Rectal smooth muscle tissue (tissue), 1 donor: Measurements from ENCODE around the gene MAP3K14.
A peak's percentile ranks its signal among the peaks of the same experiment; 100 is the strongest.

Experiments
- H3K27ac ChIP-seq: one replicate; pipeline ENCODE4 v1.7.0; 2013; ENCODE audit warnings: low read depth, low read length, inconsistent platforms
- H3K27me3 ChIP-seq: one replicate; pipeline ENCODE4 v1.7.0; 2013; ENCODE audit warnings: low read length; ENCODE audit not compliant: control insufficient read depth, insufficient read depth
- H3K36me3 ChIP-seq: one replicate; pipeline ENCODE4 v1.7.0; 2013; ENCODE audit warnings: low read length; ENCODE audit not compliant: control insufficient read depth, insufficient read depth
- H3K4me1 ChIP-seq: one replicate; pipeline ENCODE4 v1.7.0; 2013; ENCODE audit warnings: low read length; ENCODE audit not compliant: control insufficient read depth, insufficient read depth
- H3K4me3 ChIP-seq: one replicate; pipeline ENCODE4 v1.7.0; 2013; ENCODE audit warnings: low read length
- H3K9ac ChIP-seq: one replicate; pipeline ENCODE4 v1.7.0; 2013; ENCODE audit warnings: low read length

MAP3K14 gene

DNA sequence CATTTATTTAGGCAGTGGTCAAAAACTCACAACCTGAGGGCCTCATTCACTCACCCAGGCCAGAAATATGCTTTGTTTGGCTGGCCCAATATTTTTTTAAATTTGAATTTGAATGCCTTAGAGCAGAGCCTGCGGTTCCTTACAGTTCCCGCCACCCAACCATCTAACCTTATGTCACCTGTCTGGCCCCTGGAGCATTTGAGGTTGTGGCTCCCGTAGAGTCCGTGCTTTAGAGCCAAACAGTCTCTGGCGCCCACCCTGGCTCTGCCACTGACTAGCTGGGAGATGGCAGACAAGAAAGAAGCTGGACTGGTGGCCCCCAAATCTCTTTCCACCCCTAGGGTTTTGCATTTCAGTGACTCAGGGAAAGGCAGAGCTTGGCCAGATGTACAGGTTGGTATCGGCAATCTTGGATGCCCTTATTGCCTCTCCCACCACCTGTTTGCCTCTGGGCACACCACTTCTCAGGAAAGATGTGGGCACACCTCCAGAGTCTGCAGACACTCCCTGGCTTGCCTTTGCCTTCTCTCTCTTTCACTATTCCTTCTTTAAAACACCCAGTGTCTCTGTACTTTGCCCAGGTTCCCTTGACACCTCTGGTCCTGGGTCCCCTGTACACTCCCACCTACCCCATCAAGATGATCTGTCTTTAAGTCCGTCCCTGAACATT is 1.9 kb upstream of the MAP3K14 start:
- no peaks in the 10 kb centered on the region for H3K27me3 ChIP-seq
- no peaks in the 10 kb centered on the region for H3K36me3 ChIP-seq
- H3K9ac ChIP-seq: no peak overlapping the region
- peaks cover 48% of the 10 kb centered on the region for H3K4me1 ChIP-seq
- peak overlapping the region; percentile 47 for H3K27ac ChIP-seq
- no peak overlapping the region for H3K4me3 ChIP-seq

DNA sequence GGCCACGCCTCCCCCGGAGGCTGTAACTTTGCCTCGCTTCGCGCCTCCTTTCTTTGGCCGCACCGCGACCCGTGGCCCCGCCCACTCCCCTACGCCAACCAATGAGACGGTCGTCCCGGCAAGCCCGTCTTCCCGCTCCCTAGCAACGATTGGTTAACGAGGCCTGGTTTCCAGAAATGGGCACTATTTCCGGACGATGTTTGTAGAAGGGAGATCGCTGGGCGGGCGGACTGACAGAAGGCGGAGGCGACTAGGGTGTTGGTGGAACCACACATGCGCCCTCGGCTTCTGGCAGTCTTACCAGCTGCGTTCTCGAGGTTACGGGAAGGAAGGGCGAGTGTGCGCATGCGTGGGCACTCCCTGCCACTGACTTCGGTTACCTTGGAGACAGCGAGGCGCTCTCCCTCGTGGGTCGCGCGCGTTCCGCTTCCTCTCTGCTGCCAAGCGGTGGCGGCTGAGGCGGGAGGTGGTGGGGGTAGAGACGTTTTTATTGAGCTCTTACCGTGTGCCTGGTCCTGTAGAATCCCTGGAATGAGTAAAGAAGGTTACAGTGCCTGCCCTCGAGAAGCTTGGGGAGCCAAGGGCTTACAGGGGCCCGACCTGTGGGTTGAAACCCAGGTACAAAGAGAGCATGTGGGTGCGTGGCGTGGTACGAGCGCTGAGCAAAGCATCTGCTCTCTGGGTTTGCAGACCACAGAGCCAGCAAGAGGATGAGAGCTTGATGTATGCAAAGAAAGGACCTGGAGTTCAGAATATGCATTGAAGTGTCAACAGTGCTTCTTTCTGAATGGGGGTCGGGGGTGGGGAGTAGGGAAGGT is 500 bp upstream of the MAP3K14 start:
- peak overlapping the region; percentile 71 for H3K4me3 ChIP-seq
- H3K9ac ChIP-seq: no peak overlapping the region
- no peaks in the 10 kb centered on the region for H3K27me3 ChIP-seq
- peaks cover 60% of the 10 kb centered on the region for H3K4me1 ChIP-seq
- peak overlapping the region; percentile 96 for H3K27ac ChIP-seq
- no peaks in the 10 kb centered on the region for H3K36me3 ChIP-seq

DNA sequence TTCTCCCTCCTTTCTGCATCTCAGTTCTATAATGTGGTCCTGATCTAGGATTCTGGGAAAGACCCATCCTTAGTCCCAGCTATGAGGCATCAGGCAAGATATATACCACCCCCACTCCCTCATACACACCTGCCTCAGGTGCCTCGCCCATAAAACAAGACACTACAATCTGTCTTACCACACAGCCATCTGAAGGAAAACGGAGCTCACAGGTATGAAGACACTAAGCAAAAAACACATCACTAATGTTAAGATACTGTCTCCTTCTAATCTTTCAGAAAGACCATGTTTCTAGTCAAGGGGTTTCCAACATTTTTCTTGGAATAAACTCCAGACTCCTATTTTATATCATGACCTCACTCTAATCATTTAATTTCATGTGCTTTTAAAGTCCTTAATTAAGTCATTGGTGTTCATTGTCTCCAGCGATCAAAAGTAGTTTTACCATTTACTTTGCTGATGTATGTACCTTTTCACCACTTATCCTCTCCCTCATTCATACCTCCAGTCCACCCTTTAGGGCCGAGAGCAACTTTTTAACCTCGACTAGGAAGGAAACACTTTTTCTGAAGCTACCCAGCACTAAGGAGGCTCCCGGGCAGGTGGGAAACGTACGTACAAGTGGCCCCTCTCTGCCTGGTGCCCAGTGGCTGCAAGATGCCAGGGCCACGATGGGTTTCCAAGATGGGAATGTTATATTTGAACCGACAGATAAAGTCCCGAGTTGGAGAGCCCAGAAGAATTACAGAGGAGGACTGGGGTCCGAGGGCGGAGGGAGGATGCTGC is 979 bp downstream of the MAP3K14 start:
- peaks cover 67% of the 10 kb centered on the region for H3K4me1 ChIP-seq
- peak overlapping the region; percentile 81 for H3K9ac ChIP-seq

DNA sequence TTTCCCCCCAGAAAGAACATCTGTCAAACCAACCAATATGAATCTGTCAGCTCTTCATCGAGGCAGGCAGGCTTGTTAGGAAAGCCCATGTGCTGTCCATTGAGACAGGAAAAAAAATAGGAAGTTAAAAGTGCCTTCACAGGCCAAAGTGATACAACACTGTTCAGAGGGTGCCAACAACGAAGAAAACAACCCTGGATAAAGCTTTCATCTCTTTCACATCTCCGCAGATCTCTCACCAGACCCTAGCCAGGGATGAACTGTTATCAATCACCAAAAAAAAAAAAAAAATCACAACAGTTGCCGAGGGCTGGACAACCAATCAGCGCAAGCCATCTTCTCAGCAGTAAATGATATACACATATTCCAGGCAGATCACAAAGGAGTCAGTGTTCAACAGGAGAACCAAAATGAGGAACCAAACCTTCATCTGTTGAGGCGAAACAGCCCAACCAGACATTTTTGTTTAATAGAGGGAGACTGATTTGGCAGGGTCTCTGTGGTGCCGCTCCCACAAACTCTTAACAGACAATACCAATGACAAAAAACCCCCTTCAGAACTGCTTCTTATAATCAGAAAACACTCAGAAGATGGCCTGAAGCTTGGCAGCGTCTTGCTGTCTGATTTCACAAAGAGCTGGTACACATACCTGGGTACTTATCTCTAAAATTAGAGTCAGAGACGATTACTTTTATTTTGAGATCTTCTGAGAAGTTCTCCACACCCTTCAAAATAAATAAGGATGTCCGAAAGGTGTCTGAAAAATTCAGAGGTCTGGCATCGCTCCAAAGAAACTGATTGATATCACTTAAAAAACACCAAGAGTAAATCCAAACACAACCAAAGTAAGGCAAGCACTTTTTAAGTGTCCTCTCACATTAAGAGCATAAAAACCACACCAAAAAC is 1.8 kb downstream of the MAP3K14 start:
- Histone ChIP-seq H3K4me3 (peak overlapping the region; percentile 90), H3K4me1 (peaks cover 68% of the 10 kb centered on the region), H3K27ac (peak overlapping the region; percentile 96)

More for the DNA sequence above, 979 bp downstream of the MAP3K14 start:
- peak overlapping the region; percentile 96 for H3K27ac ChIP-seq
- H3K36me3 ChIP-seq: peaks cover 2% of the 10 kb centered on the region
- H3K4me3 ChIP-seq: peak overlapping the region; percentile 90
- no peaks in the 10 kb centered on the region for H3K27me3 ChIP-seq

DNA sequence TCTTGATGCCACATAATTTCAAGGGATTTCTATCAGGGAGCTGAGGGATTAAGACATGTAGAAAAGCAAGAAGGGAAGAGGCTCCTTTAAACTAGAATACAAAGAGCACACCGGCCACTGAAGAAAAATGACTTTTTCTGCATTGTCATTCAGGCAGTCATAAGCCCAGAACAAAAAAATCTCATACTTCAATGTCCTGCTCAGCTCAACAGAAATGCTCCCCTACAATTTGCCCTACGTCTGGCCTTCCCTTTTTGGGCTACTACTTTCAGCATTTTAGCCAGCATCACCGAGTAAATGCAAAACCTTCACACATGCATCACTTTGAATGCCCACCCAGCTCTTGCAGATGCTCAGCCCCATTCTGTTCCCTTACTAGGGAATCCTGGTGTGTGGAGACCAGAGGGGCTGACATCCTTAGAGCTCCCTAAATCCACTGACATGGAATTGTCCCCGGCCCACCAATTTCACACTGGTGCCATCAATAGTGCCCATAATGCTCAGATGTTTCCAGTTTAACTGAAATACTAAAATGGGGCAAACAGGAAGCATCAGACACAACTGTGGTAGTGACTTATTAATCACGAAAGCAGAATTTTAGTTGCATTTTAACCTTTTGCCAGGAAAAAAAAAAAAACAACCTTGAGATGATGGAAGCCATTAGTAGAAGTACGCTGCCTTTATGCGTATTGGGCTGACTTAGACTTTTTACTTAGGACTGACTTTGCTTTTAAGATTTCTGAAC is 2.7 kb downstream of the MAP3K14 start:
- Histone ChIP-seq H3K27me3 (no peaks in the 10 kb centered on the region), H3K36me3 (peaks cover 2% of the 10 kb centered on the region), H3K9ac (peak overlapping the region; percentile 13), H3K4me1 (peaks cover 64% of the 10 kb centered on the region), H3K4me3 (peak overlapping the region; percentile 90), H3K27ac (peak overlapping the region; percentile 96)

More for the DNA sequence above, 1.8 kb downstream of the MAP3K14 start:
- Histone ChIP-seq H3K9ac (peak overlapping the region; percentile 25), H3K27me3 (no peaks in the 10 kb centered on the region), H3K36me3 (peaks cover 2% of the 10 kb centered on the region)

DNA sequence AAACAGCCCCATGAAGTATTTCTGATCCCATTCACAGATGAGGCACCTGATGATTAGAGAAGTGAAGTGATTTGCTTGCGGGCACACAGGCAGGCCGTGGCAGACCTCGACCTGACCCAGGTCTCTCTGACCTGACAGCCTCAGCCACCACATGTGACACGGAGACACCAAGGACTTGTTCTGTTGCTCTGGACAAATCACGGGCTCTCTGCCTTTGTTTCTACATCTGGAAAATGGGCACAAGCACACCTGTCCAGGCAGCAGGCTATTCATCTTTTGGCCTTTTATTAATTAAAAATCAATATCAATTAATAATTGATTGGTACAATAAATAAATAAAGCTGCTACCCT is 3.4 kb downstream of the MAP3K14 start:
- Histone ChIP-seq H3K9ac (no peak overlapping the region), H3K27ac (peak overlapping the region; percentile 96), H3K36me3 (peaks cover 2% of the 10 kb centered on the region), H3K27me3 (no peaks in the 10 kb centered on the region), H3K4me3 (peak overlapping the region; percentile 22), H3K4me1 (peaks cover 58% of the 10 kb centered on the region)

DNA sequence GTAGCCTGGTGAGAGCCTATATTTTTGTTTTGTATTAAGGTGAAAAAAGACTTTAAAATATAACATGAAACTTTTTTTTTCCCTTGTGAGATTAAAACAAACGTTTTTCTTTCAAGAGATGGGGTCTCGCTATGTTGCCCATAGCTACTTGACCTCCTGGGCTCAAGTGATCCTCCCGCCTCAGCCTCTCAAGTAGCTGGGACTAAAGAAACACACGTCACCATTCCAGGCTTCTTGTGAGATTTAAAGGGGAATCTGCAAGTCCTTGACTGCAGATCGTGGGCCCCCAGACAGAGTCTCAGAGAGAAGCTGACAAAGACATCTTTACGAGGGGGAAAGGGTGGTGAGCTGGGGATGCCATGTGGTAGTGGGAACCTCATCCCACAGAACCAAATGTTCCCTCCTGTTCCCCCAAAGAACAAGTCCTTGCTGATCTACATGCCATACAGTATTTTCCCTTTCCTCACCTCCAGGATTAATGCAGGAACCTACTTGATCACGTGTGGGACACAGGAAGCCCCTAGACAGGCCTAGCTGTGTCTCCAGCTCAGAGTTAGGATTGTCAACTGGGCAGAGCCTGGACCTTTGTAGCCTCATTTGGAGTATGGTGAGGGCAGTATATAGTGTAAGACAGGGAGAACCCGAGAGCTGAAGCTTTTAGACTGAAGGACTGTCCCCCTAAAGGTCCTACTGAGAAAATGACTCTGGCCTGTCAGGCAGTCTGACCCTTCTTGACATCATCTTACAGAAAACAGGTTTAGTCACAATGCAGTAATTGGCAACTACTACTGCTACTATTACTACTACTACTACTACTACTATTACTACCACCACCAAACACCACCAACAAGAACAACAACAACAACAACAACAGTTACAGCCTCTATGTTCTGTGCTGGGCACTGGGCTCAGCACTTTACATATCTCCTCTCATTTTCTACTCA is 4.1 kb downstream of the MAP3K14 start:
- H3K9ac ChIP-seq: peak overlapping the region; percentile 33
- H3K36me3 ChIP-seq: peaks cover 2% of the 10 kb centered on the region
- H3K4me3 ChIP-seq: peak overlapping the region; percentile 51
- no peaks in the 10 kb centered on the region for H3K27me3 ChIP-seq
- H3K4me1 ChIP-seq: peaks cover 58% of the 10 kb centered on the region
- peak overlapping the region; percentile 96 for H3K27ac ChIP-seq

DNA sequence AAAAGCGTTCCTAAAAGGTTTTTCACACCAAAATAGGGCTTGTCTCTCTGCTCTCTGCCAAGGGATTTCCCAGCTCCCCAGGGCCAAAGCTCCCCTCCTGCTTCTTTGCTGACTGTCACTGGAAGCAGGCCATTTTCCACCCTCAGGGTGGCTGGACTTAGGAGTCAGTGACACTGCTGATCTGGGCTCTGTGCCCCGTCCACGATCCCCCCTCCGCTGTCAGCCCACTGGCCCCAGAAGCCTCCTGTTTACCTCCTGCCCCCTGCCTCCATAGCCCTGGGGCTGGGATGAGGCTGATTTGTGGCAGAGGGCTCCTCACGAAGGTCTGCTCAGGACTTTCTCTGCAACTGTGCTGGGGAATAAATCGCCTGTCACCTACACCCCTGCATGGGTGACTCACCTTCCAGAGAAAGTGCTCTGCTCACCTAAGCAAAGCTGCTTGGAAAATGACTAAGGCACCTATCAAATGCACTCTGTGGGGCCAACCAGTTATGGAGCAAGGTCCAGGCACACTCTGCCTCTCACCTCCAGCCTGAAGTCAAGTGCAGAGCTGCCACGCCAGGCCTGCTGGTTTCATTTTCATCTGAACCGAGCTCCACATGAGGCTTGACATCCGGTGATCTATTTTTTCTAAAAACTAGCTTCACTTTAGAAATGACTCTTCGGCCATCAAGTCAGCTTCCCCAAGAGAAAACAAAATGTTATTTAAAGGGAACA is 4.9 kb downstream of the MAP3K14 start:
- Histone ChIP-seq H3K27ac (peak overlapping the region; percentile 96), H3K4me1 (peaks cover 62% of the 10 kb centered on the region), H3K9ac (peak overlapping the region; percentile 33), H3K36me3 (peaks cover 2% of the 10 kb centered on the region), H3K4me3 (peak overlapping the region; percentile 51), H3K27me3 (no peaks in the 10 kb centered on the region)

DNA sequence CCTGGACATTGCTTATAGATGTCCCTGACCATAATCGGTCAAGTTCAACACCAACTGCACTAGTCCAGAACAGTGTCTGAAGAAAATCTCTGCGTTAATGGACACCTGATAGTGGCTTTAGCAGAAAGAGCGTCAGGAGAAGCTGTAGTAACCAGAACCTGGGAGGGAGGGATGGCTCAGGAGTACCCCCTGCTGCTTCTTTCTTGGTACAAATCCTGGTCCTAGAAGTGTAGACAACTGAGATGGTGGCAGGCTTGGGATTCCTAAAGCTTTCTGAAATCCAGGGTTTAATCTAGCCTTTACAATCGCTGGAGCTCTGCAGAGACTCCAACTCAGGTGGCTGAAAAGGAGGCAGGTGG is 5.4 kb downstream of the MAP3K14 start:
- peak overlapping the region; percentile 96 for H3K27ac ChIP-seq
- peaks cover 67% of the 10 kb centered on the region for H3K4me1 ChIP-seq
- no peaks in the 10 kb centered on the region for H3K27me3 ChIP-seq
- peak overlapping the region; percentile 51 for H3K4me3 ChIP-seq
- peak overlapping the region; percentile 33 for H3K9ac ChIP-seq
- peaks cover 2% of the 10 kb centered on the region for H3K36me3 ChIP-seq
